Right atrium auricular region (tissue), 2 donors: ENCODE measurements around the gene ITGA3. TPM values are rescaled to one million over a fixed set of nuclear protein-coding genes. Genes with fewer than 3 reads are reported as not detected.
A peak's percentile ranks its signal among the peaks of the same experiment; 100 is the strongest.

Experiments
- DNase-seq: peaks from one replicate; pipeline ENCODE4 v3.0.0-alpha.2; 2019; ENCODE audit warnings: low spot score
- H3K27ac ChIP-seq, 2 donors: fragments of 200-600 bp; sonication (generic); 1 replicate in 1 of 2; 2 replicates in 1 of 2; pipeline ENCODE4 v1.5.1; 2016 to 2019
- H3K27me3 ChIP-seq, 2 donors: fragments of 200-600 bp; sonication (generic); one replicate each; pipeline versions ENCODE4 v1.5.1 to v1.6.0; 2017 to 2019
- H3K36me3 ChIP-seq: fragments of 200-600 bp; sonication (generic); one replicate; pipeline ENCODE4 v1.5.1; 2016
- H3K4me1 ChIP-seq, 2 donors: fragments of 200-600 bp; sonication (generic); one replicate each; pipeline versions ENCODE4 v1.5.1 to v1.6.0; 2017 to 2019
- H3K4me3 ChIP-seq, 2 donors: fragments of 200-600 bp; sonication (generic); 1 replicate in 1 of 2; 2 replicates in 1 of 2; pipeline ENCODE4 v1.5.1; 2017 to 2019; ENCODE audit warnings: mild to moderate bottlenecking in 1 of 2, moderate library complexity in 1 of 2
- H3K9me3 ChIP-seq, 2 donors: fragments of 200-600 bp; sonication (generic); one replicate each; pipeline ENCODE4 v1.5.1; 2019
- CTCF ChIP-seq, 2 donors: fragments of 200-600 bp; sonication (generic); IDR thresholded peaks; one replicate each; pipeline ENCODE4 v1.5.1; 2019; ENCODE audit warnings: antibody characterized with exemption in 2 of 2
- total RNA-seq, 2 donors: library from RNA; depleted of rRNA; stranded (reverse); fragments of >200 nt; gene quantifications; one replicate each; pipeline ENCODE4 v1.1.0, GENCODE V29; 2016

Gene ITGA3
- total RNA-seq, 2 donors from 2014 or later = 29.5 to 61.8 TPM

DNA sequence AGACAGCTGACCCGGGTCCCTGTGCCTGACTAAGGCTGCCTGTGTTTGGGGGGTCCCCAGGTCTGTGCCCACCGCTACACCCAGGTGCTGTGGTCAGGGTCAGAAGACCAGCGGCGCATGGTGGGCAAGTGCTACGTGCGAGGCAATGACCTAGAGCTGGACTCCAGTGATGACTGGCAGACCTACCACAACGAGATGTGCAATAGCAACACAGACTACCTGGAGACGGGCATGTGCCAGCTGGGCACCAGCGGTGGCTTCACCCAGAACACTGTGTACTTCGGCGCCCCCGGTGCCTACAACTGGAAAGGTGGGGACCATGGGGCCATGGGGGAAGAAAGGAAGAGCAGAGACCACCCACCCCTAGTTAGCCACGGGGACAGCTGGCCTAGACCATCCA, 12.1 kb downstream of the ITGA3 start:
- H3K4me1 ChIP-seq = peaks cover 0 to 43% of the 10 kb centered on the region in 2 donors
- peaks cover 39% of the 10 kb centered on the region for H3K36me3 ChIP-seq
- no peaks in the 10 kb centered on the region for H3K27me3 ChIP-seq

GRCh38 chr17:50070908-50071680, 15.2 kb downstream of the ITGA3 start:
- TF ChIP-seq CTCF (IDR thresholded peaks at IDR 0.05) = no peak
- Histone ChIP-seq H3K27ac (no peak overlapping the region), H3K4me1 (peaks cover 0 to 14% of the 10 kb centered on the region in 2 donors), H3K9me3 (no peaks in the 10 kb centered on the region), H3K4me3 (no peak overlapping the region), H3K27me3 (no peaks in the 10 kb centered on the region), H3K36me3 (peaks cover 63% of the 10 kb centered on the region)
- no peak for DNase-seq

More for the DNA sequence above, 12.1 kb downstream of the ITGA3 start:
- DNase-seq = no peak
- no peak for TF ChIP-seq CTCF (IDR thresholded peaks at IDR 0.05)
- Histone ChIP-seq H3K9me3 (no peaks in the 10 kb centered on the region), H3K27ac (peak overlapping the region in 1 of 2 donors; percentile 96), H3K4me3 (no peak overlapping the region)

DNA sequence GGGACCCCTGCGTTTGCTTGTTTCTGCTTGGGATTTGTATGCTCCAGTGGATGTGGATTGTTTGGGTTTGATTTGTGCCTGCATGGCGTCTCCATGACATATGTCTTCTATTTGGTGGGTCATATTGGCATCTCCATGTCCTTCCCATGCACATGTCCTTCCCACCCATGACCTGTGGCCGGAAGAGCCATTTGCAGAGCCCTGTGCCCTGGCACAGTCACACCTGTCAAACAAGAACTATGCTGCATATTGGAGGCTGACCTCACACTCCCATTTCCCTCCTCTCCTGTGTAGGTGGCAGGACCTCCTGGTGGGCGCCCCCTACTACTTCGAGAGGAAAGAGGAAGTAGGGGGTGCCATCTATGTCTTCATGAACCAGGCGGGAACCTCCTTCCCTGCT, 15.8 kb downstream of the ITGA3 start:
- peaks cover 69% of the 10 kb centered on the region for H3K36me3 ChIP-seq
- H3K27ac ChIP-seq = no peak overlapping the region
- peaks cover 0 to 8% of the 10 kb centered on the region in 2 donors for H3K4me1 ChIP-seq
- no peak overlapping the region for H3K4me3 ChIP-seq
- no peaks in the 10 kb centered on the region for H3K27me3 ChIP-seq
- no peak for TF ChIP-seq CTCF (IDR thresholded peaks at IDR 0.05)
- H3K9me3 ChIP-seq = no peaks in the 10 kb centered on the region
- DNase-seq = no peak

- Histone ChIP-seq H3K4me3 (no peak overlapping the region), H3K36me3 (peaks cover 74% of the 10 kb centered on the region), H3K27ac (no peak overlapping the region), H3K27me3 (no peaks in the 10 kb centered on the region), H3K9me3 (no peaks in the 10 kb centered on the region), H3K4me1 (peaks cover 0 to 7% of the 10 kb centered on the region in 2 donors)
- no peak for DNase-seq
- TF ChIP-seq CTCF (IDR thresholded peaks at IDR 0.05) = no peak
Observed at GRCh38 chr17:50072130-50072529, 16.2 kb downstream of the ITGA3 start.

- H3K36me3 ChIP-seq = peaks cover 81% of the 10 kb centered on the region
- DNase-seq = no peak
- no peak for TF ChIP-seq CTCF (IDR thresholded peaks at IDR 0.05)
Observed at GRCh38 chr17:50072925-50073324, 17.0 kb downstream of the ITGA3 start.

More at GRCh38 chr17:50072925-50073324, 17.0 kb downstream of the ITGA3 start:
- Histone ChIP-seq H3K9me3 (no peaks in the 10 kb centered on the region), H3K4me1 (peaks cover 0 to under 1% of the 10 kb centered on the region in 2 donors), H3K27me3 (no peaks in the 10 kb centered on the region), H3K4me3 (no peak overlapping the region), H3K27ac (no peak overlapping the region)
